H1 (cell line): ENCODE data around the gene OR1S2. TPM values are rescaled to one million over a fixed set of nuclear protein-coding genes. Genes with fewer than 3 reads are reported as not detected.

Experiments
- CTCF ChIA-PET: fragments of 300-600 bp; sonication (Branson Sonifier 250); formaldehyde crosslinking; loops from one replicate; lab custom pipeline; 2021; ENCODE audit not compliant: partially characterized antibody; lab: Charles Lee
- POLR2A ChIA-PET: fragments of 300-600 bp; sonication (Branson Sonifier 250); formaldehyde crosslinking; loops from one replicate; lab custom pipeline; 2021; ENCODE audit warnings: inconsistent platforms; ENCODE audit not compliant: partially characterized antibody; lab: Charles Lee
- DNase-seq, 2 experiments: peaks; one replicate each; pipeline versions ENCODE4 v3.0.0 to v3.0.0-alpha.2; 2010 to 2022; ENCODE audit warnings: low spot score in 2 of 2, low read depth in 1 of 2, mixed read lengths in 1 of 2
- FAIRE-seq: peaks from 2 replicates; lab custom pipeline; 2011; peaks lifted over from hg19 to GRCh38; lab: Jason Lieb, UNC
- H2AFZ ChIP-seq: 2 replicates; pipeline ENCODE4 v1.8.1; 2012; ENCODE audit warnings: low read length, inconsistent platforms
- H2AK5ac ChIP-seq: 2 replicates; pipeline ENCODE4 v1.6.1; 2013; ENCODE audit warnings: low read depth, low read length
- H2BK120ac ChIP-seq: replicated peaks from 2 replicates; pipeline ENCODE3; 2013; ENCODE audit warnings: low read depth, low read length, inconsistent platforms
- H2BK12ac ChIP-seq: 2 replicates; pipeline ENCODE4 v1.6.1; 2013; ENCODE audit warnings: low read depth, low read length
- H2BK15ac ChIP-seq: 2 replicates; pipeline ENCODE4 v1.6.1; 2013; ENCODE audit warnings: low read length
- H2BK20ac ChIP-seq: 2 replicates; pipeline ENCODE4 v1.6.1; 2013; ENCODE audit warnings: low read length
- H2BK5ac ChIP-seq: 2 replicates; pipeline ENCODE4 v1.6.1; 2013; ENCODE audit warnings: low read depth, low read length
- H3K14ac ChIP-seq: 2 replicates; pipeline ENCODE4 v1.6.1; 2013; ENCODE audit warnings: inconsistent platforms; ENCODE audit not compliant: insufficient read length
- H3K18ac ChIP-seq: 2 replicates; pipeline ENCODE4 v1.6.1; 2013; ENCODE audit warnings: low read length; ENCODE audit errors: extremely low read depth
- H3K23ac ChIP-seq: 2 replicates; pipeline ENCODE4 v1.6.1; 2013; ENCODE audit warnings: inconsistent platforms; ENCODE audit not compliant: insufficient read length
- H3K23me2 ChIP-seq: 2 replicates; pipeline ENCODE4 v1.6.1; 2013; ENCODE audit warnings: low read depth, low read length
- H3K27ac ChIP-seq: 2 replicates; pipeline ENCODE4 v1.6.1; 2011; ENCODE audit warnings: low read depth, low read length, inconsistent platforms
- H3K27me3 ChIP-seq, 4 experiments: replicated peaks in 1 of 4; 1 replicate in 1 of 4; 2 replicates in 3 of 4; pipeline versions ENCODE4 v1.6.1 to v1.8.1; 2011 to 2013; ENCODE audit warnings: low read length in 3 of 4, mild to moderate bottlenecking in 3 of 4, inconsistent platforms in 2 of 4, mixed read lengths in 2 of 4, moderate library complexity in 1 of 4; ENCODE audit not compliant: control insufficient read depth in 3 of 4, insufficient read depth in 3 of 4; ENCODE audit errors: extremely low read depth in 1 of 4
- H3K36me3 ChIP-seq, 4 experiments: 2 replicates each; pipeline versions ENCODE4 v1.6.1 to v1.8.1; 2011 to 2013; ENCODE audit warnings: mild to moderate bottlenecking in 4 of 4, low read length in 3 of 4, moderate library complexity in 2 of 4, control low read depth in 1 of 4, inconsistent platforms in 1 of 4; ENCODE audit not compliant: insufficient read depth in 4 of 4, control insufficient read depth in 2 of 4
- H3K4ac ChIP-seq: replicated peaks from 2 replicates; pipeline ENCODE3; 2013; ENCODE audit warnings: low read length, low read depth, mixed read lengths, inconsistent platforms; ENCODE audit not compliant: insufficient read length
- H3K4me1 ChIP-seq, 4 experiments: replicated peaks in 1 of 4; 1 replicate in 1 of 4; 2 replicates in 3 of 4; pipeline versions ENCODE4 v1.6.1 to v1.8.1; 2011 to 2013; ENCODE audit warnings: low read length in 3 of 4, inconsistent platforms in 2 of 4, mixed read lengths in 1 of 4; ENCODE audit not compliant: insufficient read depth in 4 of 4, control insufficient read depth in 3 of 4
- H3K4me2 ChIP-seq, 2 experiments: 2 replicates each; pipeline versions ENCODE4 v1.6.1 to v1.8.1; 2011 to 2013; ENCODE audit warnings: low read depth in 2 of 2, low read length in 2 of 2, control low read depth in 1 of 2, inconsistent platforms in 1 of 2, mild to moderate bottlenecking in 1 of 2; ENCODE audit not compliant: insufficient read depth in 1 of 2
- H3K4me3 ChIP-seq, 4 experiments: fragments of 200-600, 300-600 bp in 1 of 4; sonication (generic), shearing (Covaris generic), sonication (Bioruptor Twin) in 1 of 4; 2 replicates each; pipeline versions ENCODE4 v1.5.1 to v1.8.1; 2011 to 2016; ENCODE audit warnings: low read length in 4 of 4, low read depth in 3 of 4, control low read depth in 2 of 4, inconsistent platforms in 2 of 4, mild to moderate bottlenecking in 2 of 4, mixed read lengths in 1 of 4, moderate library complexity in 1 of 4; ENCODE audit not compliant: insufficient read depth in 2 of 4; ENCODE audit errors: extremely low read depth in 1 of 4
- H3K56ac ChIP-seq: replicated peaks from 2 replicates; pipeline ENCODE3; 2013; ENCODE audit warnings: low read depth, mild to moderate bottlenecking, mixed read lengths, low read length, inconsistent platforms; ENCODE audit not compliant: insufficient read length
- H3K79me1 ChIP-seq: 2 replicates; pipeline ENCODE4 v1.6.1; 2013; ENCODE audit warnings: low read depth, low read length, control low read depth
- H3K79me2 ChIP-seq, 2 experiments: 2 replicates each; pipeline versions ENCODE4 v1.6.1 to v1.8.1; 2012 to 2013; ENCODE audit warnings: low read length in 2 of 2, mild to moderate bottlenecking in 2 of 2, inconsistent platforms in 1 of 2; ENCODE audit not compliant: insufficient read depth in 2 of 2, control insufficient read depth in 1 of 2
- H3K9ac ChIP-seq, 4 experiments: replicated peaks in 1 of 4; 1 replicate in 1 of 4; 2 replicates in 3 of 4; pipeline versions ENCODE4 v1.6.1 to v1.8.1; 2011 to 2013; ENCODE audit warnings: low read depth in 3 of 4, low read length in 3 of 4, control low read depth in 2 of 4, mild to moderate bottlenecking in 2 of 4, moderate library complexity in 2 of 4, inconsistent platforms in 1 of 4; ENCODE audit errors: extremely low read depth in 1 of 4
- H3K9me3 ChIP-seq, 2 experiments: 2 replicates each; pipeline versions ENCODE4 v1.6.1 to v1.8.1; 2012 to 2013; ENCODE audit warnings: mild to moderate bottlenecking in 2 of 2, moderate library complexity in 2 of 2, control low read depth in 1 of 2, inconsistent platforms in 1 of 2, low read depth in 1 of 2, low read length in 1 of 2, mixed read lengths in 1 of 2; ENCODE audit not compliant: insufficient read depth in 2 of 2
- H4K20me1 ChIP-seq, 2 experiments: replicated peaks in 1 of 2; 2 replicates each; pipeline versions ENCODE3 to v1.8.1; 2011 to 2013; ENCODE audit warnings: inconsistent platforms in 2 of 2, low read length in 2 of 2, mild to moderate bottlenecking in 1 of 2; ENCODE audit not compliant: insufficient read depth in 2 of 2, control insufficient read depth in 1 of 2
- H4K5ac ChIP-seq: 2 replicates; pipeline ENCODE4 v1.6.1; 2013; ENCODE audit warnings: low read length, low read depth, mixed read lengths, inconsistent platforms; ENCODE audit not compliant: insufficient read length
- H4K8ac ChIP-seq: 2 replicates; pipeline ENCODE4 v1.8.0; 2013; ENCODE audit warnings: mild to moderate bottlenecking, moderate library complexity, low read length, inconsistent platforms; ENCODE audit not compliant: insufficient read depth; ENCODE audit errors: extremely low read depth
- H4K91ac ChIP-seq: replicated peaks from 2 replicates; pipeline ENCODE3; 2013; ENCODE audit warnings: low read length, mixed read lengths, inconsistent platforms; ENCODE audit not compliant: insufficient read length
- ATF2 ChIP-seq: IDR thresholded peaks from 2 replicates; pipeline ENCODE4 v1.6.1; 2012; ENCODE audit warnings: low read length, inconsistent platforms
- BCL11A ChIP-seq, 2 experiments: IDR thresholded peaks; one replicate each; pipeline ENCODE4 v1.6.1; 2011; ENCODE audit warnings: low read depth in 2 of 2, low read length in 2 of 2, mild to moderate bottlenecking in 2 of 2
- EP300 ChIP-seq, 2 experiments: IDR thresholded peaks; 1 replicate in 1 of 2; 2 replicates in 1 of 2; pipeline ENCODE4 v1.6.1; 2011 to 2012; ENCODE audit warnings: low read depth in 2 of 2, low read length in 2 of 2, mild to moderate bottlenecking in 2 of 2, borderline replicate concordance in 1 of 2, inconsistent platforms in 1 of 2, moderate library complexity in 1 of 2
- MAFK ChIP-seq: IDR thresholded peaks from 2 replicates; pipeline ENCODE4 v1.6.1; 2012; ENCODE audit warnings: low read depth, mild to moderate bottlenecking, improper control_type of control experiment, low read length
- NANOG ChIP-seq: IDR thresholded peaks from 2 replicates; pipeline ENCODE4 v1.6.1; 2011; ENCODE audit warnings: low read length, low read depth, mild to moderate bottlenecking, inconsistent platforms; ENCODE audit not compliant: insufficient read depth, poor library complexity, severe bottlenecking
- NRF1 ChIP-seq: IDR thresholded peaks from 2 replicates; pipeline ENCODE4 v1.6.1; 2011; ENCODE audit warnings: mild to moderate bottlenecking, low read depth, low read length, improper control_type of control experiment
- POLR2A ChIP-seq, 2 experiments: IDR thresholded peaks; 1 replicate in 1 of 2; 2 replicates in 1 of 2; pipeline ENCODE4 v1.6.1; 2011; ENCODE audit warnings: low read depth in 2 of 2, low read length in 2 of 2, mild to moderate bottlenecking in 2 of 2; ENCODE audit errors: control extremely low read depth in 1 of 2
- SRF ChIP-seq: IDR thresholded peaks from 2 replicates; pipeline ENCODE4 v1.6.1; 2011; ENCODE audit warnings: mild to moderate bottlenecking, low read depth, low read length, moderate library complexity
- SUZ12 ChIP-seq: fragments of 200-600 bp; sonication (generic); IDR thresholded peaks from 2 replicates; pipeline ENCODE4 v1.6.1; 2012; ENCODE audit warnings: mild to moderate bottlenecking, inconsistent platforms, low read length, moderate library complexity, mixed read lengths
- TCF12 ChIP-seq: IDR thresholded peaks from 2 replicates; pipeline ENCODE4 v1.6.1; 2011; ENCODE audit warnings: low read depth, mild to moderate bottlenecking, low read length
- WGBS, 2 experiments: shearing (Covaris generic) in 1 of 2; methylation state at CpG; one replicate each; pipeline versions ENCODE4 v1.1.6 to v1.1.7; 2013 to 2015; ENCODE audit warnings: low lambda C conversion rate in 2 of 2, mixed read lengths in 2 of 2, inconsistent platforms in 1 of 2, low coverage in 1 of 2, missing lambda C conversion rate in 1 of 2; ENCODE audit not compliant: insufficient replicate concordance in 2 of 2, insufficient coverage in 1 of 2, insufficient read length in 1 of 2; ENCODE audit errors: extremely low coverage in 1 of 2, missing lambda C conversion rate in 1 of 2; 5-methylcytosine and 5-hydroxymethylcytosine counted together
- polyA plus RNA-seq, 7 experiments: library from polyadenylated mRNA; depleted of rRNA in 3 of 7; stranded (reverse) in 5 of 7; unstranded in 2 of 7; fragments of >200 nt in 5 of 7; fragments of 200-250 nt in 2 of 7; gene quantifications; 1 replicate in 5 of 7; 2 replicates in 1 of 7; 4 replicates in 1 of 7; pipeline versions ENCODE4 v1.2.1 to v1.2.3, GENCODE V29; 2011 to 2013; ENCODE audit warnings: missing spikeins in 2 of 7, mixed read lengths in 2 of 7
- total RNA-seq: library from RNA; stranded (reverse); fragmentation: NEBNext Ultra II Directional; extraction: Animal tissue kit (Norgen Biotek cat#: 25700); gene quantifications from 2 replicates; pipeline ENCODE4 v1.2.1, GENCODE V29; 2021

The OR1S2 gene
- total and polyA plus RNA-seq, 2 of the 8 experiments (the other 6 are each of a cell fraction or from before 2014, with no cell fraction given): not detected

GRCh38 chr11:58195939-58196338 is 8.0 kb downstream of the OR1S2 start:
- Histone ChIP-seq H3K27me3 (no peaks in the 10 kb centered on the region), H4K8ac (no peak overlapping the region), H3K4me2 (no peak overlapping the region), H2BK15ac (no peak overlapping the region), H4K91ac (no peak overlapping the region), H2AFZ (no peak overlapping the region), H3K79me2 (no peaks in the 10 kb centered on the region), H2BK12ac (no peak overlapping the region), H3K9ac (no peak overlapping the region), H3K4ac (no peak overlapping the region), H3K9me3 (peaks cover 14 to 20% of the 10 kb centered on the region in 2 experiments; a peak in 2 of 4 replicates), H3K18ac (no peak overlapping the region), H3K4me3 (no peak overlapping the region), H2BK120ac (no peak overlapping the region), H2AK5ac (no peak overlapping the region), H3K79me1 (no peaks in the 10 kb centered on the region), H3K4me1 (no peaks in the 10 kb centered on the region), H3K23ac (no peak overlapping the region), H4K20me1 (no peaks in the 10 kb centered on the region), H2BK20ac (no peak overlapping the region), H3K14ac (no peak overlapping the region), H3K36me3 (no peaks in the 10 kb centered on the region), H3K27ac (no peak overlapping the region), H3K23me2 (no peaks in the 10 kb centered on the region), H2BK5ac (no peak overlapping the region), H3K56ac (no peak overlapping the region), H4K5ac (no peak overlapping the region)
- ChIA-PET CTCF (no interaction called here), POLR2A (no interaction called here)
- DNase-seq: no peak
- FAIRE-seq: no peak
- TF ChIP-seq MAFK (no peak), NRF1 (no peak), ATF2 (no peak), TCF12 (no peak), SRF (no peak), EP300 (IDR thresholded peaks at IDR 0.05; ENCODE audit: borderline replicate concordance in 1 of 2, low read depth in 2 of 2, low read length in 2 of 2) (no peak), NANOG (no peak), SUZ12 (no peak), POLR2A (IDR thresholded peaks at IDR 0.05; ENCODE audit: control extremely low read depth in 1 of 2, low read depth in 2 of 2, low read length in 2 of 2) (no peak), BCL11A (IDR thresholded peaks at IDR 0.05; ENCODE audit: low read depth in 2 of 2, low read length in 2 of 2) (no peak)
- 85% methylated on average over 2 of the region's 2 CpGs; no CpG with 5 or more reads in 1 of the 2 experiments for WGBS, 2 experiments
